HG03097 (cell line): ENCODE data around the gene DPPA4.

Experiments used
- ATAC-seq: cut with Tn5 transposase; IDR thresholded peaks from one replicate; pipeline ENCODE4 v1.9.1; 2021; ENCODE audit not compliant: unreplicated experiment, low FRiP score

The DPPA4 gene

DNA sequence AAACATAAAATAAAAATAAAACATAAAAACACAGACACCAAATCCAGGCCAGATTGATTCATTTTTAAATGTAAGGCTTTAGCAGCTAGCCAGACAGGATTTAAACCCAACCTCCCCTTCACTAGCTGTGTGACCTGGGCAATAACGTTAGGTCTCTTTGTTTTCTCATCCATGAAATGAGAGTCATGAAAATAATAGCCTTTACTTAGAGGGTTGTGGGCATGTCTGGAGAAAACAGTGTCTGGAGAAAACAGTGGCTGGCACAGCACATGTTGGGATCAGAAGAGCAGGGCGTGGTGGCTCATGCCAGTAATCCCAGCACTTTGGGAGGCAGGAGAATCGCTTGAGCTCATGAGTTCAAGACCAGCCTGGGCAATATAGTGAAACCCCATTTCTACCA, 1.9 kb upstream of the DPPA4 start:
- ATAC-seq, result no peak

- no peak for ATAC-seq
Measured at GRCh38 chr3:109338322-109338721, 976 bp upstream of the DPPA4 start.

DNA sequence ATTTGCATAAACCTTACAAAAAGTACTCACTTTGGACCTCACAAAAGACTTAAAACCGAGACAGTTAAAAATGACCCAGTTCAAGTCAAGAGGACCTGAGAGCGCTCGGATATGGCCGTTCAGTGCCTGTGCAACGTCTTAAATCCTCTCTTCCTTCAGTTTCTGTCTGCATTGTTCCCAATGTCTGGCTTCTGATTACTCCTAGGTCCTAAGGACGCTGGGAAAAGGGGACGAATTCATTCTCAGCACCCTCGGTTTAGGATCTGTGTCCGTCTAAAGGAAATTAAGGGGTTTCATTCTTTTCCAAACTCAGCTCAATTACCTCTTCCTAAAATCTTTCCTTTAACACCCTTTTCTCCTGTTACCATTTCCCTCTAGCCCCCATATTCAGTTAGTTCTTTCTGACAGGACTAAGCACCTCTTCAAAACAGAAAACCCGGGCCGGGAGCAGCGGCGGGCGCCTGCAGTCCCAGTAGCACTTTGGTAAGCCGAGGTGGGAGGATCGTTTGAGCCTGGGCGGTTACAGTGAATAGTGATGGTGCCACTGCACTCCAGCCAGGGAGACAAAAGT, 970 bp downstream of the DPPA4 start:
- no peak for ATAC-seq

- no peak for ATAC-seq
Measured at GRCh38 chr3:109334572-109334971, 2.8 kb downstream of the DPPA4 start.

DNA sequence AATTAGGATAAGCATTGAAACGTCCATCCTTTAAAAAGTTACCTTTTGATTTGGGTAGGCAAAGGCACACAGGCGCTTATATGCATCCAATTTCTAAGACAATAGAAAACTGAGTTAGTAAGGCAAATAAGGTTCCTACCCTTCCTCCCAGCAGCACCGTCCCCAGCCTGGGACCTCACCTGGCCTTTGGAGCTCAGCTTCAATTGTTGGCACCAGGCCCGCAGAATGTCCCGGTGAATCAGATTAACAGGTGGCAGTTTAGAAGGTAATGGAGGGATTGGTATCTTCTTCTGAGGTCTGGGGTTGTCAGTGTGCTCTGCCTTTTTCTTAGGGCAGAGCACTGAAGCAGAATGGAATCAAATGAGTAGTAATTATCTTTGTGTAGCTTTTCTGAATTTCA, 5.7 kb downstream of the DPPA4 start:
- ATAC-seq, result no peak

DNA sequence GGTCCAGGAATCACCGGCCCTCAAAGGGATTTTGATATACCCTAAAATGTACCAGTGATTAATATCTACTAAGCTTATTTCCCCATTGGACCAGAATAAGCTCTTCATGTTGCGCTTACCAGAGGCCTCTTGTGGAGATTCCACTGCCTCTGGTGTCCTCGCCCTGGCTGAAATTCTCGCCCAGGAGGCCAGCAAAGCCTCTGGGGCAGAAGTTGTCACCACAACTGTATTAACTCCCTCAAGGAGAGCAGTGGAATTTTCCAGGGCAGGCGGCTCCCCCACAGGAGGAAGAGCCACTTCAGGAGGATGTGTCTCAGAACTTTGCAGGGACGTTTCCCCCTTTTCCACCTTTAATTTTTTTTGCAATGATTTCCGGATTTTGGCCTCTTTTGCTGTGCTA, 6.9 kb downstream of the DPPA4 start:
- ATAC-seq, result no peak

DNA sequence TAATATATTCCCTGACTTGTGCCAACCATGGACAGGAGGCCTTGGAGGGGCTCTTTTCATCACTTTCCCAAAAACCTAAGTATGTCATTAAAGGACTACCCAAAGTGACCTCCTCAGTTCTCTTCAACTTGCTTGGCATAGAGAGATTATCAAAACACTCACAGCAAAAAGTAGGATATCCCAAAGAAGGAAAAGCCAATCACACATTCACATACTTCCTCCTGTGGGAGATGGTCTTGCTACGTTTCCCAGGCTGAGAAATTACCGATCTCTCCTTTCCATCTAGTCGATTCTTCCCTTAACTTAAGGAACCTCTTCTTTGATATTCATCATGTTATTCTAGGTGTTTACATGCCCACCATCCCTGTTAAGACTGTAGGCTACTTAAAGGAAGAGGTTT, 9.1 kb downstream of the DPPA4 start:
- ATAC-seq, result no peak

GRCh38 chr3:109325657-109326056, 11.7 kb downstream of the DPPA4 start:
- no peak for ATAC-seq

DNA sequence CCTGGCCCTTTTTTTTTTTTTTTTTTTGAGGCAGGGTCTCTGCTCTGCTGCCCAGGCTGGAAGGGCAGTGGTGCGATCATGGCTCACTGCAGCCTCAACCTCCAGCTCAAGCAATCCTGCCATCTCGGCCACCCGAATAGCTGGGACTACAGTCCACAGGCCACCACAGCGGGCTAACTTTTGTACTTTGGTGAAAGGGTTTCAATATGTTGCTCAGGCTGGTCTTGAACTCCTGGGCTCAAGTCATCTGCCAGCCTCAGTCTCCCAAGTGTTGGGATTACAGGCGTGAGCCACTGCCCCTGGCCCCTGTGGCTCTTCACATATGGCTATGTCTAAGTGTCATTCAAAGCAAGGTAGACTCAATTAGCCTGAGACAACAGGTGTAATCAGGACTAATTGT, 12.2 kb downstream of the DPPA4 start:
- no peak for ATAC-seq

DNA sequence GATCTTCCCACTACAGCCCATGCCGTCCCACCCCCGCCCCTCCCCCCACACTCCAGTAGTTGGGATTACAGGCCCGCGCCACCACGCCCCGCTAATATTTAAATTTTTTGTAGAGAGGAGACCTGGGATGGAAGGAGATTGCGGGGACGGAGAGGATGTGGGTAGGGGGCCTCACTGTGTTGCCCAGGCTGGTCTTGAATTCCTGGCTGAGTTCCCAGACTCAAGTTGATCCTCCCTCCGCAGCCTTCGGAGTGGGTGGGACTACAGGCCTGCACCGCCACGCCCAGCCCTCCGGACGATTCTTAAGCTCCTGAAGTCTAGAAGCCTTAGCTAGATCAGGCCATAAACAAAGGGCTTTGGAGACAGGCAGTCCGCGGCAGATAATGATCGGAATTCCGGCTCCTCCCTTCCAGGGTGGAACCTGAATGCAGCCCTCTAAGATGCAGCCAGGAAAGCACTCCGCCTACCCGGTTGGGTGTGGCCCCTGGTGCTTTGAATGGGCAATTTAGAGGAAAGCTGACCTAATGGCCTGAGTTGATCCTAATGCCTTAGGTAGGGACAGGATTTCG, 21.1 kb downstream of the DPPA4 start, which contains the start of gene DPPA2:
TSS of gene DPPA2 (minus strand) at position 356 of the 569 bp plus-strand sequence. CDS start 1,975 bp downstream, outside the sequence.
- ATAC-seq, result no peak

DNA sequence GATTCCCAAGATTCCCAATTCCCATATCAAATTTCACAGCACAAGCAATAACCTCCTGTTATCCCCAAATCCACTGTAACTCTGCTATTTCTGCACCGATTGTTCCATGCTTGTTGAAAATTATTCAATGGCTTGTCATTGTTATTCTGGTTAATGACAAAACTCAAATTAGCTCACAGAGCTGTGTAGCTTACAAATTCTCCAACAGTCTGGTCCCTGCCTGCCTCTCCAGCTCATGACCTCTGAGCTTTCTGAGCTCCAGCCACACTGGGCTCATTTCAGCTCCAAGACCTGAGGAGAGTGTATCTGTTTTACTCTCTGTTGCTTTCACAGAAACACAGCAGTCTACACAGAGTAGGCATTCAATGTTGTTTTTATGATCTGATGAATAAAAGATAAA, 24.3 kb downstream of the DPPA4 start:
- no peak for ATAC-seq

DNA sequence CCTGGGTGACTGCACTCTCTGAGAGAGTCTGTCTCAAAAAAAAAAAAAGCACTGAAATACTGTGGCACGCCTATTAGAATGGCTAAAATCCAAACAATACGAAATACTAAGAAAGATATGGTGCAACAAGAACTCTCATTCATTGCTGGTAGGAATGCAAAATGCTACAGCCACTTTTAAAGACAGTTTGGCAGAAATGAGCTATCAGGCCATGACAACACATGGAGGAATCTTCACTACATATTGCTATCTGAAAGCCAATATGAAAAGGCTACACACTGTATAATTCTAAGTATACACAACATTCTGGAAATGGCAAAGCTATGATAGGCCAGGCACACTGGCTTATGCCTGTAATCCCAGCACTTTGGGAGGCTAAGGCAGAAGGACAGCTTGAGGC, 39.9 kb downstream of the DPPA4 start:
- ATAC-seq, result no peak

- ATAC-seq, result no peak
Measured at GRCh38 chr3:109284071-109284470, 53.3 kb downstream of the DPPA4 start.

DNA sequence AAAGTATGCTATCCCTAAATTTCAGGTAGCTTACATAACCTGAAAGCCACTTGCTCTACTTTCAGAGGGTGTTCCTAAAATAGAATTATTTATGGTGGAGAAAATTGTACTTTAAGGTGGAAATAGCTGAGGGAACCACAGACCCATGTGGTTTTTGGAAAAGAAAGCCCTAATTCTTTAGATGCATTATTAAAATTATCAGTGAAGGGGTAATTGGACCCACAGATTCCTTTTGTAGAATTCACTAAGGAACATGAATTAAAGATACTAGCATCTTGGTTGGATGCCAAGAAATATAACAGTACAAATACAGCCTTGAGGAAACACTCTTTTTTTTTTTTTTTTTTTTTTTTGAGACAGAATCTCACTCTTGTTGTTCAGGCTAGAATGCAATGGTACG, 58.8 kb downstream of the DPPA4 start:
- ATAC-seq, result no peak

GRCh38 chr3:109278141-109278540, 59.2 kb downstream of the DPPA4 start:
- ATAC-seq, result no peak
